Kidney (tissue), 14 donors: Measurements from ENCODE around the gene EMC10. TPM values are rescaled to one million over a fixed set of nuclear protein-coding genes. Genes with fewer than 3 reads are reported as not detected.

Experiments used
- DNase-seq, 5 donors: peaks; one replicate each; pipeline ENCODE4 v3.0.0-alpha.2; 2013 to 2020
- FAIRE-seq: peaks from 2 replicates; lab custom pipeline; 2012; peaks lifted over from hg19 to GRCh38; lab: Jason Lieb, UNC
- H3K27ac ChIP-seq, 2 donors: one replicate each; pipeline ENCODE4 v1.7.0; 2013; ENCODE audit warnings: low read depth in 2 of 2, low read length in 2 of 2, inconsistent platforms in 1 of 2
- H3K27me3 ChIP-seq: one replicate; pipeline ENCODE4 v1.7.1; 2013; ENCODE audit warnings: low read length, inconsistent platforms; ENCODE audit not compliant: control insufficient read depth, insufficient read depth
- H3K36me3 ChIP-seq, 3 donors: one replicate each; pipeline versions ENCODE4 v1.7.0 to v1.7.1; 2013; ENCODE audit warnings: low read length in 3 of 3, control low read depth in 1 of 3, inconsistent platforms in 1 of 3; ENCODE audit not compliant: insufficient read depth in 3 of 3, control insufficient read depth in 2 of 3
- H3K4me1 ChIP-seq, 3 donors: one replicate each; pipeline versions ENCODE4 v1.7.0 to v1.7.1; 2013; ENCODE audit warnings: low read length in 3 of 3, inconsistent platforms in 1 of 3, low read depth in 1 of 3; ENCODE audit not compliant: control insufficient read depth in 2 of 3, insufficient read depth in 2 of 3
- H3K4me3 ChIP-seq, 3 donors: one replicate each; pipeline versions ENCODE4 v1.7.0 to v1.8.1; 2013; ENCODE audit warnings: low read length in 3 of 3, control low read depth in 1 of 3, inconsistent platforms in 1 of 3
- H3K9ac ChIP-seq, 3 donors: one replicate each; pipeline versions ENCODE4 v1.7.0 to v1.7.1; 2013; ENCODE audit warnings: low read length in 3 of 3, control low read depth in 1 of 3, inconsistent platforms in 1 of 3
- H3K9me3 ChIP-seq, 3 donors: one replicate each; pipeline versions ENCODE4 v1.7.0 to v1.7.1; 2013; ENCODE audit warnings: low read length in 3 of 3, control low read depth in 1 of 3, inconsistent platforms in 1 of 3; ENCODE audit not compliant: control insufficient read depth in 2 of 3, insufficient read depth in 1 of 3
- CTCF ChIP-seq: IDR thresholded peaks from 3 replicates; pipeline ENCODE4 v1.5.1; 2012; ENCODE audit warnings: mild to moderate bottlenecking, moderate library complexity, borderline replicate concordance; ENCODE audit not compliant: insufficient read depth; ENCODE audit errors: extremely low read depth
- intact Hi-C: fragments of 100-400 bp; cut with DNase I; formaldehyde crosslinking; loops from one replicate; pipeline ENCODE4 v1.11.1; 2022
- polyA plus RNA-seq: library from polyadenylated mRNA; stranded (reverse); fragments of 350-450 nt; fragmentation: Illumina TruSeq; extraction: RNeasy Lipid Tissue Mini Kit (QIAGEN cat#74804); gene quantifications from one replicate; pipeline ENCODE4 v1.2.3, GENCODE V29; 2014; ENCODE audit warnings: low read depth, low replicate concordance; ENCODE audit not compliant: insufficient read depth
- total RNA-seq: library from RNA; stranded (reverse); fragmentation: NEBNext Ultra II Directional; extraction: Animal tissue kit (Norgen Biotek cat#: 25700); gene quantifications from one replicate; pipeline ENCODE4 v1.2.1, GENCODE V29; 2021
- donor health status: control.
- donor health status: control.
- donor health status: control.
- donor health status: control.
- donor health status: control.
- donor health status: DM: yes; HTN: yes; CAD: no.
- donor health status: Normal renal cell carcinoma (clear cell type).

EMC10 gene
- total and polyA plus RNA-seq, 2 donors from 2014 or later: 184 to 199 TPM

DNA sequence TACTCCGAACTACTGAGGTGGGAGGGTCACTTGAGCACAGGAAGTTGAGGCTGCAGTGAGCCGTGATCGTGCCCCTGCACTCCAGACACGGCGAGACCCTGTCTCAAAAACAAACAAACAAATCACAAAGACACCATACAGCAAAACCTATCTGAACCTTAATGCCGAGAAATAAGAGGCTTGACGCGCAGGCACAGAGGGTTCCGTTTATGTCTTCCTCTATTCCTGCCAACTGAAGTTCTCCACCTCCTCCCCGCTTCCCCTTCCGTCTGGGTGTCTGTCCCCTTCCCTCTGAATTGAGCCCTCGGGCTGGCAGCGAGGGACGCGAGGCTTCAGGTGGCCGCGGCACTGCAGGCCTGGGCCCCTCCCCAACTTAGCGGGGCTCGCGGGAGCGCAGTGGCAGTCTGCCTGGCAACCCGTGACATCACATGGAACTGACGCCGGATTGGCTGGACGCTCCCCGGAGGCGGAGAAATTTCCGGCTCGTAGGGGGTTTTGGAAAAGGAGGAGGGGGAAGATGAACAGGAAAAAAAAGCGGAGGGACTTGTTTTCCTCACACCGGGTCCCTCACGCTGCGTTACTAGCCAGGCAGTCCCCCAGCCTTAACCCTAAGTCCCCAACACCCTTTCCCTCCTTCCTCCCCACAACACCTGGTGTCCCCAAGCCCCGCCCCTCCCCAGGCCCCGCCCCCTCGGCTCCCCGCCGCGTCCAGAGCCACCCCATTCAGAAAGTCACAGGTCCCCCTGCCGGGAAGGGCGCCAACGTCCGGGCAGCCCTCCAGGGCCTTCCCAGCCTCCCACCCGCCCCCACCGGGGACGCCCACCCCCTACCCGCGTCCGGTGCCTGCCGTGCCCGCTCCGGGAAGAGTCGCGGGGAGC lies 44.7 kb upstream of the EMC10 start:
- TF ChIP-seq CTCF: no peak
- H3K27me3 ChIP-seq: no peaks in the 10 kb centered on the region
- peak overlapping the region; percentile 30 to 81 (median 65) for H3K9ac ChIP-seq
- H3K9me3 ChIP-seq: no peaks in the 10 kb centered on the region
- no peak for FAIRE-seq
- DNase-seq: peak; percentile 92 to 96 (median 94)
- H3K27ac ChIP-seq: peak overlapping the region in 1 of 2 donors; percentile 52
- H3K4me3 ChIP-seq: peak overlapping the region; percentile 68 to 82 (median 79)
- no peaks in the 10 kb centered on the region for H3K36me3 ChIP-seq
- intact Hi-C loops: no loop called here
- peaks cover 0 to 7% (median 3%) of the 10 kb centered on the region in 3 donors for H3K4me1 ChIP-seq

DNA sequence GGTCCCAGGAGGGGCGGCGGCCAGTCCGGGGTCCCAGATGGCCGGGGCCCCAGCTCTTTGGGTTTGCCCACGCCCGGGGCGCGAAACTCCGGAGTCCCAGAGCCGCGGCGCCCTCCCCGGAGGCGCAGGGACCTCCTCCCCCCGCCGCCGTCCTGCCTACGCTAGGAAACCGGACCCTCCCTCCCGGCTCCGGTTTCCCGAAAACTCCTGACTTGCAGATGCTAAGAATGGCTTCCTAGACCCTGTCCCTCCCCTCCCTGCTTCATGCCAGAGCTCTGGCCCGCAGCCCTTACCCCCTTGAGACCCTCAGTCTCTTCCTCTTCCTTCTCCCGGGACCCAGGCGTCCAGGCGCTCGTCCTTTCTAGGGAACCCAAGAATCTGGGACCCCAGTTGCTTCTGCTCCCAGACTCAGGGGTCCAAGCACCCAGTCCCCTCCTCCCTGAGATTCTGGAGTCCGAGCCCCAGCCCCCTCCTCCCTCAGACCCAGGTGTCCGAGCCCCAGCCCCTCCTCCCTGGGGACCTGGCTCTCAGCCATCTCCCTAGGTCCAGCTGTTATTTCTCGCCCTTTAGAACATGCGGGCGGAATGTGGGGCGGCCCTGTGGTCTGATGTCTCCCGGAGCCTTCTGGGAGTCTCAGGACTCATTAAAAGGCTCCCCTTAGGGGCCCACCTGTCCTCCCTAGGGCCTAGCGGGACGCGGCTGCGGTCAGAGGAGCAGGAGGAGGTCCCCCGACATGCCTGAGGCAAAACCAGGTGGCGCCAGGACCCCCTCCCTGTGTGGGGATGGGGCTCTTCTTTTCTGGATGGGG lies 43.9 kb upstream of the EMC10 start, which contains the start of gene MYBPC2:
MYBPC2 (plus strand) TSS at position 672 of the 808 bp plus-strand sequence; CDS start at position 734, 62 bp downstream.
- Histone ChIP-seq H3K27ac (no peak within 1 kb of the TSS), H3K27me3 (no peaks in the 10 kb centered on the region), H3K9ac (peak within 1 kb of the TSS in 2 of 3 donors; percentile 59 to 81), H3K36me3 (no peaks in the 10 kb centered on the region), H3K4me1 (peaks cover 0 to 7% (median 3%) of the 10 kb centered on the region in 3 donors), H3K4me3 (peak within 1 kb of the TSS; percentile 68 to 82 (median 79)), H3K9me3 (no peaks in the 10 kb centered on the region)
- intact Hi-C loops: no loop called here
- no peak for TF ChIP-seq CTCF
- DNase-seq (peak in 4 of 5 donors; percentile 64 to 87 (median 80)), FAIRE-seq (no peak)

- H3K4me1 ChIP-seq: peaks cover 0 to 7% (median 3%) of the 10 kb centered on the region in 3 donors
- H3K4me3 ChIP-seq: no peak overlapping the region
- intact Hi-C loops: no loop called here
- no peaks in the 10 kb centered on the region for H3K27me3 ChIP-seq
- TF ChIP-seq CTCF: no peak
- no peak overlapping the region for H3K9ac ChIP-seq
- no peaks in the 10 kb centered on the region for H3K9me3 ChIP-seq
- no peaks in the 10 kb centered on the region for H3K36me3 ChIP-seq
- no peak for DNase-seq
- H3K27ac ChIP-seq: no peak overlapping the region
- FAIRE-seq: no peak
These were observed 42.8 kb upstream of the EMC10 start for GRCh38 chr19:50433201-50434180.
